GM10266 (cell line): ENCODE results near the gene ARHGEF7.
"Not testable (repeated sequence)": the region's sequence is repeated elsewhere in the genome, so short reads cannot be mapped to it uniquely, and the experiment has no call there.

Experiments
- DNase-seq: peaks from one replicate; pipeline ENCODE4 v3.0.0; 2012; ENCODE audit errors: extremely low spot score
- CTCF ChIP-seq: IDR thresholded peaks from 2 replicates; pipeline ENCODE4 v1.5.1; 2012; ENCODE audit warnings: mild to moderate bottlenecking, low read depth; ENCODE audit not compliant: control insufficient read depth, insufficient read depth; ENCODE audit errors: missing control alignments

The ARHGEF7 gene

DNA sequence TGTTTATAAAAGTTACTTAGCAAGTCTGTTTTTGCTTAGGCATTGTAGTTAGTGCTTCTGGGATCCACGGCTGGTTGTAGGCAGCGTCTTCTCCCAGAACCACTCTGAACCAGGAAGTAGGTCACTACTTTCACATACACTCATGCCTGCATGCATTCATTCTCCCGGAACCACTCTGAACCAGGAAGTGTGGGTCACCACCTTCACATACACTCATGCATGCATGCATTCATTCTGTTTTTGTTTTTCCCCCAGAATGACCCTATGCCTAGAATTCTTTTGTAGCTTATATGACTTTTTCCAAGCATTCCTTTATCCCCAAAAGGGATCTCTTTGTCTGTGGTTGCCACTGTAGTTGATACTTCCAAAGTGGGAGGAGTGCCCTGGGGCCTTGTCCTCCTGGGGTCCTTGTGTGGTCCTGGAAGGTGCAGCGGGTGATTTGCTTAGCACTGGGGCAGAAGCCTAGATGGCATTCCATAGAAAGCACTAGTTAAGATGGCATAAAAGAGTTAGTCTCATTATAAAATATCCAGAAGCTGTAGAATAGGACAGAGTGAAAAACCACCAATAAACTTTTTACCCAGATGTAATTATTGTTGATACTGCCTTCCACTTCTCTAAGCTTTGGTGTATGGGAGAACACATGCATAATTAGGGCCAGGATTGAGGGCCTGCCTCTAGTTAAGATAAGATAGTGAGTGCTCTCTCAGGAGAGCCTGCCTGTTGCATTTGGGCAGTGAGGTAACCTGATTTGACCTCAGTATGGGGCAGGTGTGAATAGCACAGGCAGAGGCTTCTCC is 136.7 kb downstream of the ARHGEF7 start:
- no peak for DNase-seq
- no peak for TF ChIP-seq CTCF

GRCh38 chr13:111252446-111253364 is 137.6 kb downstream of the ARHGEF7 start:
- TF ChIP-seq CTCF: no peak
- no peak for DNase-seq

- TF ChIP-seq CTCF: no peak
- DNase-seq: no peak
Measured at GRCh38 chr13:111253365-111253872, 138.3 kb downstream of the ARHGEF7 start.

DNA sequence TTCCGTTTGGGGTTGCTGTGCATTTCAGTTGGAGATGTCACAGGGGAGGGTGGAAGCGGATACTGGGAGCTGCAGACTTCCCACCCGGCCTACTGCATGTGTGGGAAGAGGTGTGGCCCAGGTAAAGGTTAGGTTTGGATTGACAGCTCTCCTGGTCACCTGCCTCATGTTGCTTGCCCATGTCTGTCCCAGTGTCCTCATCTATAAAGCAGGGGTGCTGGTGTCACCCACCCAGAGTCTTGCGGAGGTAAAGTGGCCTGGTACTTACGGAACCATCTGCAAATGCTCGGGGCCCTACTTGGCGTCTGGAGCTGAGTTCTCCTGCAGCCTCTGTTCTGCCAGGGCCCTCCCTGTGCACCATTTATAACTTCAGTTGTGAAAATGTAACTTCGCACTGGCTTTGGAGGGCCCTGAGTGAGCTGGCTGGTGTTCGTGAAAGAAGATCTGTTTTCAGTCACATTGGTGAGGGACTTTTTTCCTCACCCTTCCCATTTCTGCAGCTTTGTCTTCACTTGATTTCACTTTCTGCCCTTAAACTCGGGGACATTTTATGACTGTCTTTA is 140.2 kb downstream of the ARHGEF7 start:
- DNase-seq: no peak
- TF ChIP-seq CTCF: no peak

DNA sequence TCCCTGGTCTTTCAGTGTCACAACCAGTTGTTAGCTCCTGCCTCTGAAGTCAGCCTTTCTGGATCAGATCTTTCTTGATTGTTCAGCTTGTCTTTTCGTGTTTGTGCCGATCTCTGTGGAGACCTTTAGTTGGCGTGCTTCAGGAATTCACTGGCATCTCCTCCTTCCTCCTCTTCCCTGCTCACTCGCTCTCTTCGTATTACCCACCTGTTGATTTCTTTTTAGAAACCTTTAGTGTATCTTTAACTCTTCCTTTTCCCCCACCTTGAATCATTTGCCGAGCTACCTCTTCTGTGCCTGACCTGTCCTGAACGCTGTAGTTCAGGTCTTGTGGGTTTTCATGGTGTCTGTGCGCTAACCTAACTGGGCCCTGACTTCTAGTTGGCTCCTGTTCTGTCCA is 141.3 kb downstream of the ARHGEF7 start:
- DNase-seq: no peak
- no peak for TF ChIP-seq CTCF

DNA sequence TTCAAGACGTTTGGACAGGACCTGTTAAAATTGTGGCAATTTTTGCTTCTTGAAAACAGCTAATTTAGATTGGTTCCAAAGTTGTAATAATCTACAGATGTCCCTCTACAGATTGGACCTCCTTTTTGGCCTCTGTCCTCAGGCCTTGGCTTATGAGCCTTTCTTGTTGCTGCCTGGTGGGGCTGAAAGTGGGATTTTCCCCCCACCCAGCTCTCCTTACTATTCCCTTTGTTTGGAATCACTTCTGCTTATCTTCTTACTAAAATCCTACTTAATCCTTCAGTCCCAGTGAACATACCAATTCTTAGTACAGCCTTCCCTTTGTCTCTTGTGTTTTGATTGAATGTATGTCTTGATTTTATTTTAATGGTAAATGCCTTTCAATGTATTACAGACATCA is 141.8 kb downstream of the ARHGEF7 start:
- no peak for TF ChIP-seq CTCF
- DNase-seq: no peak

- DNase-seq: not testable (repeated sequence)
Measured at GRCh38 chr13:111257899-111258298, 142.8 kb downstream of the ARHGEF7 start.
